ENCODE results near the gene CCDC88C. TPM values are rescaled to one million over a fixed set of nuclear protein-coding genes. Genes with fewer than 3 reads are reported as not detected.

Gene CCDC88C
- total RNA-seq, 6 experiments from 2014 or later, result 0.09 to 0.61 (median 0.19) TPM; not detected in 3

DNA sequence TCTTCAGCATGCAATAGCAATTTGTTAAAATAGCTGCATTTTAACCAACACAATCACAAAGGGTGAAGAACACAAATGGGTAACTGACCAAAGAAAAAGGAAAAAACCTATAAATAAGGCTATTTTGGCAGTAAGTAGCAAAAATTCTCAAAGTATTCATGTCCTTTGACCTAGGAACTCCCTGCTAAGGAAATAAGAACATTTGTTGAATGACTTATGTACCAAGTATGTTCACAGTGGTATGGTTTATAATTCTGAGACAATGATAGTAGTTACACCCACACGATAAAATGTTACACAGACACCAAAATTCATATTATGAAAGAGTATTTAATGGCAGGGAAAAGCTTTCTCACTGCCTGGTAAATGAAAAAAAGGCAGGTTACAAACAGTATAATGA is 16.9 kb downstream of the CCDC88C start:
- peaks cover 7% of the 10 kb centered on the region; the same call in 1 of the 2 replicates for H3K4me1 Mint-ChIP-seq (ENCODE audit: low read depth)
- H3K27me3 Mint-ChIP-seq (ENCODE audit: insufficient read depth), result peaks cover 58% of the 10 kb centered on the region
- TF ChIP-seq, protein P1, sequence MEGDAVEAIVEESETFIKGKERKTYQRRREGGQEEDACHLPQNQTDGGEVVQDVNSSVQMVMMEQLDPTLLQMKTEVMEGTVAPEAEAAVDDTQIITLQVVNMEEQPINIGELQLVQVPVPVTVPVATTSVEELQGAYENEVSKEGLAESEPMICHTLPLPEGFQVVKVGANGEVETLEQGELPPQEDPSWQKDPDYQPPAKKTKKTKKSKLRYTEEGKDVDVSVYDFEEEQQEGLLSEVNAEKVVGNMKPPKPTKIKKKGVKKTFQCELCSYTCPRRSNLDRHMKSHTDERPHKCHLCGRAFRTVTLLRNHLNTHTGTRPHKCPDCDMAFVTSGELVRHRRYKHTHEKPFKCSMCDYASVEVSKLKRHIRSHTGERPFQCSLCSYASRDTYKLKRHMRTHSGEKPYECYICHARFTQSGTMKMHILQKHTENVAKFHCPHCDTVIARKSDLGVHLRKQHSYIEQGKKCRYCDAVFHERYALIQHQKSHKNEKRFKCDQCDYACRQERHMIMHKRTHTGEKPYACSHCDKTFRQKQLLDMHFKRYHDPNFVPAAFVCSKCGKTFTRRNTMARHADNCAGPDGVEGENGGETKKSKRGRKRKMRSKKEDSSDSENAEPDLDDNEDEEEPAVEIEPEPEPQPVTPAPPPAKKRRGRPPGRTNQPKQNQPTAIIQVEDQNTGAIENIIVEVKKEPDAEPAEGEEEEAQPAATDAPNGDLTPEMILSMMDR (IDR thresholded peaks at IDR 0.05), result no peak
- no peaks in the 10 kb centered on the region for H3K9me3 Mint-ChIP-seq
- H3K27ac Mint-ChIP-seq, result no peak overlapping the region
- no peak for DNase-seq
- no peaks in the 10 kb centered on the region for H3K36me3 Mint-ChIP-seq (ENCODE audit: low read depth)
- no peak overlapping the region for H3K4me3 Mint-ChIP-seq

DNA sequence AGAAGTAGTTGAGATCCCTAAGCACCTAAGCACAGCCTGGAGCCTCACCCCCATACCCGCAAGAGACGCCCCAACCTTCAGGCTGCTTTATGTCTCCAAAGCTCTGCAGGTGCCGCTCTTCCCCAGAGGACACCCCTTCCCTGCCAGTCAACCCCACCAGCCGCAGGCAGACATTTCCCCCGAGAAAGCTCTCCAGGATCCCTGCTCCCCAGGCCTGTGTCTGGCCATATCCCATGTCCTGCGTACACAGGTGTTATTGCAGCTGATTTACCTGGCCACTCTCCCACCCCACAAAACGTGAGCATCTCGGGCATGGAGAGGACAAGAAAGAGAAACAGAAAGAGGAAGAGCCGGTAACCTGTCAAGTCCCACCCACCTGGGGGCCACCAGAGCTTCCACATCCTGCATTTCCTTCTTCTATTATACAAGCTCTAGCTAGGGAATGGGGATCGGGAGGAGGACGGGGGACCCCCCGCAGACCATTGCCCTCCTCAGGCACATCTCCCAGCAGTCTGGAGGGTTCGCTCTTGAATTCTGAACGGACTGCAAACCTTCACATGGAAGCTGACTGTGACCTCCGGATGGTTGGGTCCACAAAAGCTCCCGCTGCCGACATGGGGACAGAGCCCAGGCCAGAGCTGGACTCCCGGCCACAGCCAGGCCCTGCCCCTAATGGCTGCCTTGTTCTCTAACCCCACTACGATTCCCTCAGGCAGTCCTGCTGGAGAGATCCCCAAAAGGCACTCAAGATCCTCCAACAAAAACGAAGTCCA is 17.6 kb downstream of the CCDC88C start:
- Mint-ChIP-seq H3K9me3 (no peaks in the 10 kb centered on the region), H3K4me1 (ENCODE audit: low read depth) (peaks cover 7% of the 10 kb centered on the region; the same call in 1 of the 2 replicates), H3K27me3 (ENCODE audit: insufficient read depth) (peaks cover 59% of the 10 kb centered on the region), H3K4me3 (no peak overlapping the region), H3K27ac (no peak overlapping the region), H3K36me3 (ENCODE audit: low read depth) (no peaks in the 10 kb centered on the region)
- DNase-seq, result no peak
- TF ChIP-seq, protein P1 (IDR thresholded peaks at IDR 0.05), result no peak

DNA sequence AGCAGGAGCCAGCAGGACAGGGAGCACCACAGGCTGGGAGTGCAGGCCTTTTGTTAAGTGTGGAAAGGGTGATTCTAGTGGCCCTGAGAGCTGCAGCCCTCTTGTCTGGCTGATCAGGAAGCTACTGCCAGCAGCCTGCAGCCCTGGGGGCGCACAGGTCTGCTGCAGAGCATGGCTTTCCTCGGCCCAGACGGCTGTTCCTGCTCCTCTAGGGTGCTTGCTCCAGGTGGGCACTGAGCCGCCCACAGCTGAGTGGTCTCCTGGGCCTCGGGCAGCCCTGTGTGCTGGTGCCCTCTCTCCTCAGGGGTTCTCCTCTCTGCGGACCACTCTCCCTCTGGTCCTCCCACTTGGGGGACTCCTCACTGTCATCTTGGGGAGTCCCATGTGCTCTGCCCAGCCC is 18.9 kb downstream of the CCDC88C start:
- no peak overlapping the region for H3K27ac Mint-ChIP-seq
- H3K4me3 Mint-ChIP-seq, result no peak overlapping the region
- H3K9me3 Mint-ChIP-seq, result no peaks in the 10 kb centered on the region
- peaks cover 7% of the 10 kb centered on the region; the same call in 1 of the 2 replicates for H3K4me1 Mint-ChIP-seq (ENCODE audit: low read depth)
- TF ChIP-seq, protein P1 (IDR thresholded peaks at IDR 0.05), result no peak
- peaks cover 61% of the 10 kb centered on the region for H3K27me3 Mint-ChIP-seq (ENCODE audit: insufficient read depth)
- no peak for DNase-seq
- no peaks in the 10 kb centered on the region for H3K36me3 Mint-ChIP-seq (ENCODE audit: low read depth)

DNA sequence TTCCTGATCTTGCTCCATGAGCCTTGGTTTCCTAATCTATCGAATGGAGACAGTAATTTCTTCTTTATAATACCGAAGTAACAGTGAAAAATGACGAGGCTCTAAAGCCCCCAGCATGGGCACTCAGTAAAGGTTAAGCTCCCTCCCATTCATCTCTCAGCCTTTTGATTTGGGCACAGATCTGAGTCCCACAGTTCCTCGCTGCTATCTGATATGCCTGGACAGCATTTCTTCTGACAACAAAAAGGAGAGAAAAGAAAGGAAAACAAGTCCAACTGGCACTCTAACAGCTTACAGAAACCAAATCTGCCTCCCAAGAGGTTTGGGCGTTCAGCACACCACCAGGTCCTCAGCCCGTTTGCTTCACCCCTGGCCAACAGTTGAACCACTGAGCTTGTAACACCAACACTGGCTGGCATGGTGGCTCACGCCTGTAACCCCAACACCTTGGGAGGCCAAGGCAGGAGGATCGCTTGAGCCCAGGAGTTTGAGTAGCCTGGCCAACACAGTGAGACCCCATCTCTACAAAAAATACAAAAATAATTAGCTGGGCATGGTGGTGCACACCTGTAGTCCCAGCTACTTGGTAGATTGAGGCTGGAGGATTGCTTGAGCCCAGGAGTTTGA is 19.5 kb downstream of the CCDC88C start:
- Mint-ChIP-seq H3K4me1 (ENCODE audit: low read depth) (peaks cover 7% of the 10 kb centered on the region; the same call in 1 of the 2 replicates), H3K4me3 (no peak overlapping the region), H3K36me3 (ENCODE audit: low read depth) (no peaks in the 10 kb centered on the region), H3K27me3 (ENCODE audit: insufficient read depth) (peaks cover 63% of the 10 kb centered on the region), H3K9me3 (no peaks in the 10 kb centered on the region), H3K27ac (no peak overlapping the region)
- TF ChIP-seq, protein P1 (IDR thresholded peaks at IDR 0.05), result no peak
- DNase-seq, result no peak

DNA sequence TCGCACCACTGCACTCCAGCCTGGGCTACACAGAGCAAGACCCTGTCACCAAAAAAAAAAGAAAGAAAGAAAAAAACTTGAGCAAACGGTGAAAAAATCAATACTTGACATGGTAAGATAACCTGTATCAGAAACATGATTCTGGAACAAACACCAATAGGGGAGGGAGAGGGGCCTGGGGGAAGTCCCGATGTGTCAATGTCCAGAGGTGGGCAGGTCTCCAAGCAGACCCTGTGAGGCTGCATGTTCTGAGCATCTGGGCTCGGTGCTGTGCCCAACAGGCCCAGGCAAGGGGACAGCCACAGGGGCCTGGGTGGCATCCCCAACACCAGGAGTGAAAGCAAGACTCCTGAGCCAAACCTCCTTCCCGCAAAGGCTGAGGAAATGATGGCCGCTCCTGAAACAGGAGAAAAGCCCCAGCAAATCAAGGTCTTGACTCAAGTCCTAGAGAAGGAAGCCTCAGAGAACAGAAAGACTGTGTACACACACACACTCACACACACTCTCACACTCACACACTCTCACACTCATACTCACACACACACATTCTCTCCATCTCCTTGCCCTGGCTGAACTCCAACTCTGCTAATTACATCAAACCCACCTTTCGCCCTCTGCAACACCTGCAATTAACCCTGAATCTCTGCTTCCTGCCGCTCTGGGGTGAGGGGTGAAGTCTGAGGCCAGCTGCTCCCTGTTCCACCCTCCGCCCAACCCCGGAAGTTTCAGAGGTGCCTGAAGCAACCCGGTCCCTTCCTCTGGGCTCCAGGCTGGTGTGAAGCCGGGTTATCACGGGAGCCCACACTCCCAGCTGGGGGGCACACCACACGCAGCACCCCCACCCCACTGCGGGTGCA is 20.4 kb downstream of the CCDC88C start:
- Mint-ChIP-seq H3K36me3 (ENCODE audit: low read depth) (no peaks in the 10 kb centered on the region), H3K4me3 (no peak overlapping the region), H3K27me3 (ENCODE audit: insufficient read depth) (peaks cover 63% of the 10 kb centered on the region), H3K4me1 (ENCODE audit: low read depth) (peaks cover 7% of the 10 kb centered on the region; the same call in 1 of the 2 replicates), H3K9me3 (no peaks in the 10 kb centered on the region), H3K27ac (no peak overlapping the region)
- TF ChIP-seq, protein P1 (IDR thresholded peaks at IDR 0.05), result no peak
- no peak for DNase-seq

All from HFFc6 (cell line).